ENCODE measurements around the gene C16orf82. TPM values are rescaled to one million over a fixed set of nuclear protein-coding genes. Genes with fewer than 3 reads are reported as not detected.

Gene C16orf82
- total RNA-seq, 5 donors from 2014 or later (not counting 1 experiment from before 2014, with no cell fraction given): not detected

- H3K27me3 Mint-ChIP-seq: peaks cover 5 to 10% of the 10 kb centered on the region in 2 donors
- H3K27me3 ChIP-seq (replicated peaks in 1 of 2; ENCODE audit: control insufficient read depth in 2 of 2, extremely low read depth in 1 of 2, insufficient read depth in 2 of 2, low read length in 1 of 2): peaks cover 0 to 14% of the 10 kb centered on the region in 2 experiments
- 68% methylated on average over 7 of the region's 8 CpGs for WGBS (ENCODE audit: insufficient coverage)
- no peak overlapping the region for H3K27ac ChIP-seq (ENCODE audit: low read length)
- DNase-seq: no peak
- no peak for ATAC-seq (replicated peaks in 1 of 4)
- no peak overlapping the region for H3K27ac Mint-ChIP-seq
- peaks cover 5 to 23% (median 10%) of the 10 kb centered on the region in 3 donors for H3K4me1 Mint-ChIP-seq
- no peaks in the 10 kb centered on the region for H3K9me3 ChIP-seq
- ChIA-PET POLR2A (no interaction called here), CTCF (interaction anchor here in 1 of 2 donors (0.6 kb wide), 1 partner anchor 49 kb away, joined by 6 read pairs; no protein-coding TSS in a partner anchor)
- H3K36me3 ChIP-seq (ENCODE audit: control insufficient read depth in 2 of 2, extremely low read depth in 1 of 2, insufficient read depth in 1 of 2, low read length in 1 of 2): no peaks in the 10 kb centered on the region
- no peak overlapping the region for H3K4me3 Mint-ChIP-seq
- H3K9me3 Mint-ChIP-seq: peaks cover 0 to 7% (median 4%) of the 10 kb centered on the region in 3 donors
- H3K4me1 ChIP-seq (ENCODE audit: control insufficient read depth in 1 of 2, extremely low read depth in 1 of 2, insufficient read depth in 2 of 2, low read length in 2 of 2): peaks cover 3 to 19% of the 10 kb centered on the region in 2 experiments
- no peaks in the 10 kb centered on the region for H3K36me3 Mint-ChIP-seq
- no peak overlapping the region for H3K4me3 ChIP-seq (ENCODE audit: control insufficient read depth in 1 of 2, extremely low read depth in 1 of 2, low read length in 1 of 2)
Observed at GRCh38 chr16:27113341-27113841, 46.7 kb downstream of the C16orf82 start.

GRCh38 chr16:27114006-27114405, 47.3 kb downstream of the C16orf82 start:
- 77% methylated on average over 2 of the region's 2 CpGs for WGBS (ENCODE audit: insufficient coverage)
- no peak for DNase-seq
- CTCF ChIA-PET: no interaction called here
- no peak overlapping the region for H3K4me3 ChIP-seq (ENCODE audit: control insufficient read depth in 1 of 2, extremely low read depth in 1 of 2, low read length in 1 of 2)
- Mint-ChIP-seq H3K4me3 (no peak overlapping the region), H3K27me3 (peaks cover 7 to 10% of the 10 kb centered on the region in 2 donors), H3K27ac (no peak overlapping the region), H3K36me3 (no peaks in the 10 kb centered on the region), H3K9me3 (peaks cover 0 to 7% (median 4%) of the 10 kb centered on the region in 3 donors), H3K4me1 (peaks cover 4 to 23% (median 7%) of the 10 kb centered on the region in 3 donors)
- H3K27me3 ChIP-seq (replicated peaks in 1 of 2; ENCODE audit: control insufficient read depth in 2 of 2, extremely low read depth in 1 of 2, insufficient read depth in 2 of 2, low read length in 1 of 2): peaks cover 0 to 9% of the 10 kb centered on the region in 2 experiments
- H3K36me3 ChIP-seq (ENCODE audit: control insufficient read depth in 2 of 2, extremely low read depth in 1 of 2, insufficient read depth in 1 of 2, low read length in 1 of 2): no peaks in the 10 kb centered on the region
- POLR2A ChIA-PET: no interaction called here
- peaks cover 3 to 13% of the 10 kb centered on the region in 2 experiments for H3K4me1 ChIP-seq (ENCODE audit: control insufficient read depth in 1 of 2, extremely low read depth in 1 of 2, insufficient read depth in 2 of 2, low read length in 2 of 2)
- no peak overlapping the region for H3K27ac ChIP-seq (ENCODE audit: low read length)
- ATAC-seq (replicated peaks in 1 of 4): no peak
- no peaks in the 10 kb centered on the region for H3K9me3 ChIP-seq

GRCh38 chr16:27118526-27118925, 51.8 kb downstream of the C16orf82 start:
- Histone ChIP-seq H3K4me1 (ENCODE audit: control insufficient read depth in 1 of 2, extremely low read depth in 1 of 2, insufficient read depth in 2 of 2, low read length in 2 of 2) (no peaks in the 10 kb centered on the region), H3K27ac (ENCODE audit: low read length) (no peak overlapping the region), H3K9me3 (peaks cover 7% of the 10 kb centered on the region), H3K4me3 (ENCODE audit: control insufficient read depth in 1 of 2, extremely low read depth in 1 of 2, low read length in 1 of 2) (no peak overlapping the region), H3K27me3 (replicated peaks in 1 of 2; ENCODE audit: control insufficient read depth in 2 of 2, extremely low read depth in 1 of 2, insufficient read depth in 2 of 2, low read length in 1 of 2) (peaks cover 0 to 10% of the 10 kb centered on the region in 2 experiments), H3K36me3 (ENCODE audit: control insufficient read depth in 2 of 2, extremely low read depth in 1 of 2, insufficient read depth in 1 of 2, low read length in 1 of 2) (no peaks in the 10 kb centered on the region)
- ATAC-seq (replicated peaks in 1 of 4): no peak
- Mint-ChIP-seq H3K4me3 (no peak overlapping the region), H3K36me3 (peaks cover 7% of the 10 kb centered on the region), H3K27ac (peak overlapping the region in 1 of 2 donors; percentile 44), H3K9me3 (peaks cover 13 to 24% (median 14%) of the 10 kb centered on the region in 3 donors), H3K4me1 (peaks cover 0 to 8% (median 3%) of the 10 kb centered on the region in 3 donors), H3K27me3 (peaks cover 7 to 13% of the 10 kb centered on the region in 2 donors)
- CTCF ChIA-PET: interaction anchor here in 1 of 2 donors (0.7 kb wide), 1 partner anchor 52 kb away, joined by 5 read pairs; no protein-coding TSS in a partner anchor
- no CpG with 5 or more reads among the region's 5 CpGs for WGBS (ENCODE audit: insufficient coverage)
- no peak for DNase-seq
- POLR2A ChIA-PET: interaction anchor here (0.6 kb wide), 2 partner anchors 18 to 124 kb away, joined by 3 to 4 read pairs; no protein-coding TSS in a partner anchor

Other genes starting within 250 kb of the C16orf82 start
- 10 to 100 TPM; 13.4 to 25.6 (median 23.5) TPM for gene KDM8, start 136.6 kb downstream of the C16orf82 start, total RNA-seq
- gene NSMCE1, start 201.8 kb downstream of the C16orf82 start, total RNA-seq: 10 to 100 TPM; 53.5 to 83.2 (median 73.9) TPM
- gene IL4R, start 247.0 kb downstream of the C16orf82 start, total RNA-seq: 100 to 1,000 TPM; 186 to 281 (median 221) TPM